SK-N-SH (cell line): ENCODE data around the gene ERCC5. TPM values are rescaled to one million over a fixed set of nuclear protein-coding genes. Genes with fewer than 3 reads are reported as not detected.

Experiments
- CTCF ChIA-PET: fragments of 300-600, 350-600 bp; formaldehyde crosslinking; extraction: SDS; loops from one replicate; lab custom pipeline; 2021; lab: Yijun Ruan, JAX
- POLR2A ChIA-PET: fragments of 350-600 bp; sonication (Branson Sonifier 250); formaldehyde crosslinking; extraction: SDS; loops from one replicate; lab custom pipeline; 2020; ENCODE audit warnings: antibody characterized with exemption, inconsistent platforms; lab: Yijun Ruan, JAX
- DNase-seq: peaks from one replicate; pipeline ENCODE4 v3.0.0; 2012
- H2AFZ ChIP-seq: fragments of 200-600 bp; sonication (generic); 2 replicates; pipeline ENCODE4 v1.8.1; 2016; ENCODE audit warnings: antibody characterized with exemption, mild to moderate bottlenecking, low read depth
- H3F3A ChIP-seq: fragments of 200-600 bp; sonication (generic); replicated peaks from 2 replicates; pipeline ENCODE3; 2016; ENCODE audit warnings: antibody characterized with exemption, mild to moderate bottlenecking; ENCODE audit not compliant: insufficient read depth
- H3K27ac ChIP-seq, 2 experiments: fragments of 200-500 bp in 1 of 2; fragments of 200-600 bp in 1 of 2; sonication (Bioruptor generic) in 1 of 2; sonication (generic), shearing (Covaris generic) in 1 of 2; 2 replicates each; pipeline versions ENCODE4 v1.5.1 to v1.6.1; 2014 to 2016; ENCODE audit warnings: low read depth in 2 of 2, inconsistent platforms in 1 of 2, low read length in 1 of 2, mild to moderate bottlenecking in 1 of 2, mixed read lengths in 1 of 2
- H3K27me3 ChIP-seq: fragments of 200-600 bp; sonication (generic), shearing (Covaris generic); 2 replicates; pipeline ENCODE4 v1.6.1; 2016; ENCODE audit warnings: mixed run types; ENCODE audit not compliant: insufficient read depth
- H3K36me3 ChIP-seq, 2 experiments: fragments of 200-500 bp in 1 of 2; fragments of 200-600 bp in 1 of 2; sonication (Bioruptor generic) in 1 of 2; sonication (generic) in 1 of 2; replicated peaks in 1 of 2; 2 replicates each; pipeline versions ENCODE3 to v1.5.1; 2014 to 2016; ENCODE audit warnings: low read length in 1 of 2, mild to moderate bottlenecking in 1 of 2; ENCODE audit not compliant: insufficient read depth in 2 of 2, control insufficient read depth in 1 of 2
- H3K4me1 ChIP-seq, 2 experiments: fragments of 200-500 bp in 1 of 2; fragments of 200-600 bp in 1 of 2; sonication (Bioruptor generic) in 1 of 2; sonication (generic), shearing (Covaris generic) in 1 of 2; 2 replicates each; pipeline versions ENCODE4 v1.5.1 to v1.6.1; 2014 to 2016; ENCODE audit warnings: low read depth in 1 of 2, low read length in 1 of 2, mixed run types in 1 of 2; ENCODE audit not compliant: insufficient read depth in 2 of 2, control insufficient read depth in 1 of 2
- H3K4me2 ChIP-seq: fragments of 200-600 bp; sonication (generic), shearing (Covaris generic); 2 replicates; pipeline ENCODE4 v1.6.1; 2017; ENCODE audit warnings: mixed run types
- H3K4me3 ChIP-seq, 2 experiments: fragments of 200-500 bp in 1 of 2; fragments of 200-600 bp in 1 of 2; sonication (Bioruptor generic) in 1 of 2; sonication (generic), shearing (Covaris generic) in 1 of 2; 2 replicates each; pipeline versions ENCODE4 v1.5.1 to v1.8.1; 2014 to 2016; ENCODE audit warnings: low read depth in 2 of 2, inconsistent platforms in 1 of 2, low read length in 1 of 2, mild to moderate bottlenecking in 1 of 2, mixed read lengths in 1 of 2, moderate library complexity in 1 of 2
- H3K79me2 ChIP-seq: fragments of 200-600 bp; sonication (generic); 2 replicates; pipeline ENCODE4 v1.8.1; 2017; ENCODE audit warnings: mild to moderate bottlenecking; ENCODE audit not compliant: insufficient read depth
- H3K9ac ChIP-seq: fragments of 200-600 bp; sonication (generic); 2 replicates; pipeline ENCODE4 v1.6.1; 2017; ENCODE audit warnings: mixed run types
- H3K9me2 ChIP-seq: fragments of 200-600 bp; sonication (generic); 2 replicates; pipeline ENCODE4 v1.6.1; 2017; ENCODE audit warnings: mixed run types
- H3K9me3 ChIP-seq: fragments of 200-600 bp; sonication (generic); 2 replicates; pipeline ENCODE4 v1.6.1; 2017; ENCODE audit warnings: mixed run types, mild to moderate bottlenecking, moderate library complexity
- H4K20me1 ChIP-seq: fragments of 200-600 bp; sonication (generic); 2 replicates; pipeline ENCODE4 v1.6.1; 2017; ENCODE audit warnings: mild to moderate bottlenecking, mixed run types; ENCODE audit not compliant: insufficient read depth
- CHD2 ChIP-seq: fragments of 150-350 bp; IDR thresholded peaks from 2 replicates; pipeline ENCODE4 v1.6.1; 2018; ENCODE audit warnings: low read length; ENCODE audit not compliant: partially characterized antibody
- CTCF ChIP-seq: fragments of 200-600 bp; sonication (generic); IDR thresholded peaks from 2 replicates; pipeline ENCODE4 v1.6.1; 2017; ENCODE audit warnings: antibody characterized with exemption, mild to moderate bottlenecking, moderate library complexity
- EP300 ChIP-seq, 2 experiments: IDR thresholded peaks; 2 replicates each; pipeline versions ENCODE4 v1.4.0 to v1.6.1; 2012; ENCODE audit warnings: borderline replicate concordance in 1 of 2, low read depth in 1 of 2, low read length in 1 of 2
- FOXM1 ChIP-seq: IDR thresholded peaks from 2 replicates; pipeline ENCODE4 v1.4.0; 2012; ENCODE audit warnings: low read depth, mild to moderate bottlenecking
- GABPA ChIP-seq: IDR thresholded peaks from 2 replicates; pipeline ENCODE4 v1.4.0; 2012; ENCODE audit warnings: low read depth, mild to moderate bottlenecking
- MAX ChIP-seq: IDR thresholded peaks from 2 replicates; pipeline ENCODE4 v1.4.0; 2012; ENCODE audit warnings: low read depth
- NFIC ChIP-seq: IDR thresholded peaks from 2 replicates; pipeline ENCODE4 v1.4.0; 2012; ENCODE audit warnings: borderline replicate concordance
- PBX3 ChIP-seq: IDR thresholded peaks from 2 replicates; pipeline ENCODE4; 2012
- REST ChIP-seq: IDR thresholded peaks from 2 replicates; pipeline ENCODE4 v1.6.1; 2012; ENCODE audit warnings: mild to moderate bottlenecking, low read depth, low read length, moderate library complexity
- TEAD4 ChIP-seq: IDR thresholded peaks from 2 replicates; pipeline ENCODE4 v1.4.0; 2012; ENCODE audit warnings: mild to moderate bottlenecking, borderline replicate concordance; ENCODE audit not compliant: insufficient read depth
- USF1 ChIP-seq: IDR thresholded peaks from 2 replicates; pipeline ENCODE4 v1.4.0; 2012; ENCODE audit warnings: low read depth, borderline replicate concordance
- WGBS: methylation state at CpG from one replicate; pipeline ENCODE4 v1.1.6; 2017; ENCODE audit warnings: low lambda C conversion rate; 5-methylcytosine and 5-hydroxymethylcytosine counted together
- polyA plus RNA-seq, 3 experiments: library from polyadenylated mRNA; depleted of rRNA; stranded (reverse); fragments of >200 nt; gene quantifications; 2 replicates each; pipeline ENCODE4 v1.2.3, GENCODE V29; 2012

Gene ERCC5
- polyA plus RNA-seq, 1 of the 3 experiments (the other 2 are of a cell fraction): 14.1 TPM

GRCh38 chr13:102863590-102863989 lies 17.8 kb downstream of the ERCC5 start:
- peaks cover 67 to 96% of the 10 kb centered on the region in 2 experiments for H3K36me3 ChIP-seq
- POLR2A ChIA-PET: no interaction called here

More at GRCh38 chr13:102863590-102863989, 17.8 kb downstream of the ERCC5 start:
- Histone ChIP-seq H3K79me2 (no peaks in the 10 kb centered on the region), H2AFZ (no peak overlapping the region), H3K4me3 (no peak overlapping the region), H3K9ac (no peak overlapping the region), H3K27ac (no peak overlapping the region), H4K20me1 (no peaks in the 10 kb centered on the region), H3K9me2 (no peaks in the 10 kb centered on the region), H3K4me1 (no peaks in the 10 kb centered on the region), H3K27me3 (no peaks in the 10 kb centered on the region), H3K9me3 (no peaks in the 10 kb centered on the region), H3F3A (no peaks in the 10 kb centered on the region), H3K4me2 (no peak overlapping the region)
- WGBS: 81% methylated on average over 4 of the region's 4 CpGs
- CTCF ChIA-PET: interaction anchor here (1.2 to 2.2 kb wide), 3 partner anchors 12 to 36 kb away, joined by 3 to 8 read pairs (median 6); no protein-coding TSS in a partner anchor
- TF ChIP-seq NFIC (no peak), MAX (no peak), REST (no peak), TEAD4 (no peak), FOXM1 (no peak), CHD2 (no peak), PBX3 (no peak), CTCF (no peak), EP300 (IDR thresholded peaks at IDR 0.05; ENCODE audit: borderline replicate concordance in 1 of 2, low read depth in 1 of 2, low read length in 1 of 2) (no peak), USF1 (no peak), GABPA (no peak)
- DNase-seq: no peak
